ENCODE results near the gene BNC2. TPM values are rescaled to one million over a fixed set of nuclear protein-coding genes. Genes with fewer than 3 reads are reported as not detected.

BNC2 gene
- total RNA-seq, 1 experiment from 2014 or later = 4.9 TPM

DNA sequence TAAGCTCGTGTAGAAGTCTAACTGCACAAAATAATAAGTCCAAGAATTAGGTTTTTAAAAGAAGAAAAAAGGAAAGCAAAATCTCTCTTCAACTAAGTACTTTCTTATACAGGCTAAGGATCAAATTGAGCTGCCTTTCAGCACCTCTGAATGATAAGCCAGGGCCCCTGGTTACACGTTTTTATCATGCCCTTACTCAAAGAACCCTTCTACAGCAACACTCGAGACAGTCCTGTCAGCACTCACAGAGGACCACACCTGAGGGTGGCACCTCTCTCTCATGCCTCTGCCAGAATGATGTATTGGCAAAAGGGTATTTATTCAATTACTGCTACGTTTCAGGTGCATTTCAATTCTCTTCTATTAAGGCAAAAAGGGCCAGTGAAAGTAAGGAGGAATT is 150.5 kb downstream of the BNC2 start:
- no peaks in the 10 kb centered on the region for H3K27me3 ChIP-seq (replicated peaks)
- DNase-seq (ENCODE audit: low read depth in 1 of 2, low spot score in 2 of 2) = no peak
- no peaks in the 10 kb centered on the region for H3K9me3 ChIP-seq (replicated peaks)
- H3K4me1 ChIP-seq (replicated peaks) = peaks cover 49% of the 10 kb centered on the region
- peak overlapping the region; percentile 64 for H3K27ac ChIP-seq
- no peaks in the 10 kb centered on the region for H3K36me3 ChIP-seq
- H3K4me3 ChIP-seq = no peak overlapping the region

DNA sequence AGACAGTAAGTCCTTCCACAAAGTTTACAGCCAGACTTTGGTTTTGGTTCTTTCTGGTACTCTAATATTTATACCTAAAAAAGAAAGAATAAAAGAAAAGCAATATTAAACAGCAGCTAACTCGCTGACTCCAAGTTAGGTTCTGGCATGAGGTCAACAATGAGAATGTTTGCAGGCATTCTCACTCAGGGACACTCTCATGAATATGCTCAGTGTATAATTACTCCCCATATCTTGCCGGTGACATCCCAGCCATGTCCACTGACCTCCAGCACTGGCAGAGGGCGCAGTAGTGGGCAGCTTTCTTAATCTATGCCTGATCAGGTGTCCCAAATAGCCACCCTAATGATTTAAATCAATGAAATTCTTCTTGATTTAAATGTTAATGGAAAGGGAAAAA is 151.5 kb downstream of the BNC2 start:
- no peak for DNase-seq (ENCODE audit: low read depth in 1 of 2, low spot score in 2 of 2)

DNA sequence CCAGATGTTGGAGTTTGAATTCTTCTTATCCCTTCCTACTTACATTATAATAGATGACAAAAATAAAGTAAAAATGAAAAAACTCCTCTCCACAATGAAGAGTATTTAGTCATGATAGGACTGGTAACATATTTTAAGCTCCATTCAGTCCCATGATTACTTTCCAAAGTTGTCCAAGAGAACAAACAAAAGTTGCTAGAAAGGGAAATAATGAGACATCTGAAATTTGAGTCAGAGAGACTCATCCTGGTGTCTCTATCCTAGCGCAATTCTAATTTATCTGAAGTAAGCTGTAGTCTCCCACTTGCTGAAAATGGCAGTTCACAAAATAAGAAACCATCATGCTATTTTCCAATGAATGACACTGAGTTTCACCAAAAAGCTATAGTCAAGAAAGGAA is 152.2 kb downstream of the BNC2 start:
- Histone ChIP-seq H3K4me1 (replicated peaks) (peaks cover 48% of the 10 kb centered on the region), H3K4me3 (no peak overlapping the region), H3K36me3 (no peaks in the 10 kb centered on the region), H3K9me3 (replicated peaks) (no peaks in the 10 kb centered on the region), H3K27ac (no peak overlapping the region), H3K27me3 (replicated peaks) (no peaks in the 10 kb centered on the region)
- DNase-seq (ENCODE audit: low read depth in 1 of 2, low spot score in 2 of 2) = no peak

More for the DNA sequence above, 151.5 kb downstream of the BNC2 start:
- H3K9me3 ChIP-seq (replicated peaks) = no peaks in the 10 kb centered on the region
- H3K27ac ChIP-seq = no peak overlapping the region
- H3K4me3 ChIP-seq = no peak overlapping the region
- no peaks in the 10 kb centered on the region for H3K36me3 ChIP-seq
- H3K4me1 ChIP-seq (replicated peaks) = peaks cover 48% of the 10 kb centered on the region
- no peaks in the 10 kb centered on the region for H3K27me3 ChIP-seq (replicated peaks)

DNA sequence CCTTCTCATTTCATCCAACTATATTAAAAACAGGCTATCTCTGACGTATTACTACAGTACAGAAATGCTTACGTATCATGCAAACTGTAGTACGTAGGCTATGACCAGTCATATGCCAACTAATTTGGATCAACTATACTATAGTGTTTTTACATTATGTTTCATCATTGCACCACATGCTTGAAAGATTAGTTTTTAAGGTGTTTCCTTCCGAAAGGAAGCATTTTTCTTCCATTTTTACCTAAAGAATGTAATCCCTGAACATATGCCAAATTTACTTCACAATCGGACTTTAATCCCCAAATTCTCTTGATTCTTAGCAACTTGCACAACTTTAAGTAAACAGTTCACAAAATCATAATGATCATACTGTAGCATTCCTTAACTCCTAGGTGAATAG is 153.9 kb downstream of the BNC2 start:
- no peak overlapping the region for H3K27ac ChIP-seq
- no peaks in the 10 kb centered on the region for H3K9me3 ChIP-seq (replicated peaks)
- no peak for DNase-seq (ENCODE audit: low read depth in 1 of 2, low spot score in 2 of 2)
- H3K27me3 ChIP-seq (replicated peaks) = no peaks in the 10 kb centered on the region
- H3K36me3 ChIP-seq = no peaks in the 10 kb centered on the region
- peaks cover 32% of the 10 kb centered on the region for H3K4me1 ChIP-seq (replicated peaks)
- no peak overlapping the region for H3K4me3 ChIP-seq

DNA sequence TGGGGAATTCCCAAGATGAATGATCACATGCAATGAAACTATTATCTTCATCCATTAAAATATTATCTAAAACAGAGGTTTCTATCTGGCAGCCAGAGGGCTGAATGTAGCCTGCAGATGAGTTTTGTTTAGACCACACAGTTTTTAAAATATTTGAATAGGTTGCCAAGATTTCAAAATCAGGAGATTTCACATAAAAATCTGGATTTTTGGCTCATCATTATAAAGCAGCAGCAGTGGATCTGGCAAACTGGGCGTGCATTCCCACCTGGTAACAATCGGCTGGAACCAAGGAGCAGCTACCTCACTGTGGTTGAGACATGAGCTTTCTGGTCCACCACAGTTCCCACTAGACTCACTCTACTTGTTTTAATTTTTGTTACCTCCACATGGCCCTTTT is 155.1 kb downstream of the BNC2 start:
- no peak overlapping the region for H3K4me3 ChIP-seq
- H3K27me3 ChIP-seq (replicated peaks) = no peaks in the 10 kb centered on the region
- H3K27ac ChIP-seq = no peak overlapping the region
- H3K9me3 ChIP-seq (replicated peaks) = no peaks in the 10 kb centered on the region
- H3K4me1 ChIP-seq (replicated peaks) = peaks cover 20% of the 10 kb centered on the region
- H3K36me3 ChIP-seq = no peaks in the 10 kb centered on the region
- DNase-seq (ENCODE audit: low read depth in 1 of 2, low spot score in 2 of 2) = no peak

DNA sequence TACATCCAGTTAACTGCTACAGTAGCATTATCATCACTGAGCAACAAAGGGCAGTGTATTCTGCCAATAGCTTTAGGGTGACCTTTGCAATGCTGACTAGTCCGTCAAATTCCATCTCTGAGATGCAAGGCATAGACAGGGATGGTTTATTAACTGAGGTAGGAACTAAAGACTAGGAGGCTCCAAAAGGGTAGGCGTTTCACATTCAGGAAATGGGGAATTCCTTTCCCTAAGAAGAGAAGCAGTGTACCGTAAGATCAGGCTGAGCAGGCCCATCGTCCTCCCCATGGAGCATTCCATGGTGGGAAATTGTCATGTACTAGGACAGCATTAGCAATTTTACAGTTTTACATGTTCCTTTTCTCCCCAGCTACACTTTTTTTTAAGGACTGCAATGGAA is 157.7 kb downstream of the BNC2 start:
- DNase-seq (ENCODE audit: low read depth in 1 of 2, low spot score in 2 of 2) = no peak
- no peaks in the 10 kb centered on the region for H3K9me3 ChIP-seq (replicated peaks)
- no peak overlapping the region for H3K27ac ChIP-seq
- H3K4me3 ChIP-seq = no peak overlapping the region
- peaks cover 14% of the 10 kb centered on the region for H3K4me1 ChIP-seq (replicated peaks)
- no peaks in the 10 kb centered on the region for H3K27me3 ChIP-seq (replicated peaks)
- H3K36me3 ChIP-seq = no peaks in the 10 kb centered on the region

DNA sequence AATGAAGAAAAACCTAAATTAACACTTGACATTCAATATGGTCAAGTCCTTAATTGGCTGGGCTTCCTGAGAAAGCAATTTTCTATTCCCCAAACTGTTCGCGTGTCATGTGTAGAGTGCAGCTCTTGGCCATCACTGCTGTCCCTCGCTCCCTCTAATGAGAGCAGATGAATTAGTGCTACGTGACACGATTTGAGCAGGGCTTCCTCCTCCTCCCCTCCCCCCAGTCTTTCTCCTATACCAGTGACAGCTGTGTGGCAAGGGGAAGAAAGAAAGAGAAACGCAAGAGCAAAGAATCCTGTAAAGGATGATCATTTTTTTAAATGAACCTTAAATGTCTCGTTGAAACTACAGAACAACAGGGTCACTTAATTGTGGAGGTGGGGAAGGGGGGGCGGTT is 159.6 kb downstream of the BNC2 start:
- H3K9me3 ChIP-seq (replicated peaks) = no peaks in the 10 kb centered on the region
- no peaks in the 10 kb centered on the region for H3K36me3 ChIP-seq
- DNase-seq (ENCODE audit: low read depth in 1 of 2, low spot score in 2 of 2) = no peak
- peaks cover 23% of the 10 kb centered on the region for H3K4me1 ChIP-seq (replicated peaks)
- H3K27me3 ChIP-seq (replicated peaks) = no peaks in the 10 kb centered on the region
- no peak overlapping the region for H3K4me3 ChIP-seq
- H3K27ac ChIP-seq = no peak overlapping the region

DNA sequence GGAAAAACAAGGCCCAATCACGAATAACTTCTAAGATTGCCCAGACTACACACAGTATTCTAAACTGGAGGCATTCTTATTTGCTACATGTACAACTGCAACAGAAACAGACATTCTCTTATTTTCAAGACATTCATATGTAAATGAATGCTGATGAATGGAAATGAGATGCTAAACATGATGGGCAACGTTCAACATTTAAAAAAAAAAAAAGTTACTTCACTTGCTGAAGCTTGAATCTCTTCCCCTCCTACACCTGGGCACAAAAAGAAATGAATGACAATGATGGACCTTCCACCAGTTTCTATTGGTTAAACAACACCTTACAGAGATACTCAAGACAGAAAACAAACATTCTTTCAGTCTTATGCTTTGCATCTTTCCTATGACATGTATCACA is 160.5 kb downstream of the BNC2 start:
- no peak for DNase-seq (ENCODE audit: low read depth in 1 of 2, low spot score in 2 of 2)
- Histone ChIP-seq H3K27me3 (replicated peaks) (no peaks in the 10 kb centered on the region), H3K36me3 (no peaks in the 10 kb centered on the region), H3K4me3 (no peak overlapping the region), H3K27ac (no peak overlapping the region), H3K9me3 (replicated peaks) (no peaks in the 10 kb centered on the region), H3K4me1 (replicated peaks) (peaks cover 28% of the 10 kb centered on the region)

DNA sequence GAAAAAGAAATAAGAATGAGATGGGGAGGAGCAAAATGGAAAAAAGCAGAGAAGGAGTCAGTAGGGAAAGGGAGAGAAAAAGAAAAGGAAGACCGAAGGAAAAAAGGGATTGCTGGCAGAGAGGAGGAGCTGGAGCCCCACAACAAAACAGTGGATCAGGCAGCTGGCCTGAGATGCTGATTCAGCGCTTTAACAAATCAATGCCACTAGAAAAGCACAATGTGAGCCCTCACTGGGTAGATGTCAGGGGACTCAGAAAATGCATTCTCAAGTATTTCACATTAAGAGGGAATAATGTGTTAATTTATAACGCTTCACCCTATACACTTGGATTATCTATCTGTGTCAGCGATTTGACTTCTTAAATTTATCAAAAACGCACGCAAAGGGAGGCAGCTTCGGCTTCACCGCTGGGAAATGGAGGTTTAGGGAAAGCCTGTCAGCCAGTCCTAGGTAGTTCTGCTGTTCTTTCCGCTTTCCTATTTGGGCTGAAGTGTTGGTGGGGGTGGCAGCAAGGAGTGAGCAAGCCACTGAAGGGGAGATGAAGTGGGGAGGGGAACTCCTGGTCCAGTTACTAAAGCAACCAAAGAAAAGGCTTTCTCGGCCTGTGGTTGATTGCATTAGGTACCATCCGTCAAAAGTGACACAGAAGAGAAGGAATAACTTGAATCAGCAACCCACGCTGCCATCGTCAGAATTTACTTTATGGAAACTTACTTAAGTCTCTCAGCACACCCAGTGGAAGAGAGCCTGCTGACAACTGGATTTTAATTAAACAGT is 161.6 kb downstream of the BNC2 start:
- no peaks in the 10 kb centered on the region for H3K9me3 ChIP-seq (replicated peaks)
- peaks cover 28% of the 10 kb centered on the region for H3K4me1 ChIP-seq (replicated peaks)
- no peak overlapping the region for H3K4me3 ChIP-seq
- no peaks in the 10 kb centered on the region for H3K27me3 ChIP-seq (replicated peaks)
- H3K36me3 ChIP-seq = no peaks in the 10 kb centered on the region
- peak overlapping the region; percentile 34 for H3K27ac ChIP-seq
- no peak for DNase-seq (ENCODE audit: low read depth in 1 of 2, low spot score in 2 of 2)

DNA sequence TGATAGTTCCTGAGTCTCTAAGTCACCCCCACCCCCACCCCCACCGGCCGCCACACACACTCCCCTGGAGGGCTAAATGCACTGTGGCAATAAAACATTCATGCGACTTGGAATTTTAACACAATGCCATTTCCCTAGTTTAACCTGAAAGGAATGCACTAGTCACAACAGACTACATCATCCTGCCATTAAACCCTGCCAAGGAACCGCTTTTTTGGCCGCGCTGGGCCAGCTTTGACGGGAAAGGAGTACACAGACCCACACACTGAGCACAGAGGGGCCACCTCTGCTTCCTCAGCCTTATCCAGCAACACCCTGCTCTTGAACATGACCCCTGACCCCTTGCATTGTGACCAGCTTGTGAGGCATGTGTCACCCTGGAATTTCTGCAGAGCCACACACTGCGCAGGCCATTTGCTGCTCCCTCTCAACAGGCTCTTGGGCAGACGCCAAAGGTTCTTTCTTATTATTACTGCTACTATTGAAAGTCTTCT is 165.3 kb downstream of the BNC2 start:
- Histone ChIP-seq H3K27ac (peak overlapping the region; percentile 100), H3K27me3 (replicated peaks) (no peaks in the 10 kb centered on the region), H3K4me3 (peak overlapping the region; percentile 34), H3K36me3 (no peaks in the 10 kb centered on the region), H3K9me3 (replicated peaks) (no peaks in the 10 kb centered on the region), H3K4me1 (replicated peaks) (peaks cover 55% of the 10 kb centered on the region)
- DNase-seq (ENCODE audit: low read depth in 1 of 2, low spot score in 2 of 2) = peak; percentile 97

DNA sequence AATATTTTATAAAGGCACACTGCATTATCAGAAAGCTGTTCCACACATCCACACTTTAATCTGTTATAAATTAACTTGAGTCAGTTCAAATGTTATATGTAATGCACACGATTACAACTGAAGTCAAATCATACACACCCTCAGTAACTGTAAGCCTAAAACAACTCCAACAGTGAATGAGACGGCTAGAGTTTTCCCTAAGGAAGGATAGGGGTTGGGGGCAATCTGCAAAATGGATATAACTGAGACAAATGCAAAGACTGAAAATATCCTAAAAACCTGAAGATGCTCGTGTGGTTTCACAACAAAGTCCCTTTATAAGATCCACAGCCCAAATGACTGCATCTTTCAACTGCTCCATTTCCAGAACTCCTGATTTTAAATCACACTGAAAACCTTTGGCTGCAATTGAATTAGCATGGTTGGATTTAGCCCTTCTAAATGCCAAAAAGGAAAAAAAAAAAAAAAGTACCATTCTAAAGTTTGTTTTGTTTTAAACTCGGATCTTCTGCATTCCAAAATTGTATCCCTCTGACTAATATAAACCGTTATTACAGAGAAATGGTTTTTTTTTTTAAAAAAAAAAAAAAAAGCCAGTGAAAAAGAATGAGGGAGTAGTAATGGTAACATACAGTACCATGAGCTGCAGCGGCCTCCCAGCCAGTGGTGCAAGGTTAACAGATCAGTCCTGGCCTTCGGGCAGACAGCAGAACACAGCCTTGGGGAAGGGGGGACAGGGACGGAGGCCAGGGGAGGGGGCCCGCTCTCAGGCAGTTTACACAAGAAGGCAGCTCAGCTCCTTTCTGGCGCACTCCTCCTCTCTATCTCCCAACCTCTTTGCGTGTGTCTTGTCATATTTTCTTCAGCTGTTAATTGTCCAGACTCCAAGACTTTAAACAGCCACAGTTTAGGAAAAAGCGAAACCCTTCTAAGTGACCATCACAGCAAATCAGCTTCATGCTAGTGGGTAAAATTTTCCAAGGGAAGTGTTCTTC is 166.1 kb downstream of the BNC2 start:
- H3K27me3 ChIP-seq (replicated peaks) = no peaks in the 10 kb centered on the region
- no peaks in the 10 kb centered on the region for H3K9me3 ChIP-seq (replicated peaks)
- H3K36me3 ChIP-seq = no peaks in the 10 kb centered on the region
- peak overlapping the region; percentile 100 for H3K27ac ChIP-seq
- peak overlapping the region; percentile 34 for H3K4me3 ChIP-seq
- DNase-seq (ENCODE audit: low read depth in 1 of 2, low spot score in 2 of 2) = peak; percentile 63 to 65
- H3K4me1 ChIP-seq (replicated peaks) = peaks cover 54% of the 10 kb centered on the region

DNA sequence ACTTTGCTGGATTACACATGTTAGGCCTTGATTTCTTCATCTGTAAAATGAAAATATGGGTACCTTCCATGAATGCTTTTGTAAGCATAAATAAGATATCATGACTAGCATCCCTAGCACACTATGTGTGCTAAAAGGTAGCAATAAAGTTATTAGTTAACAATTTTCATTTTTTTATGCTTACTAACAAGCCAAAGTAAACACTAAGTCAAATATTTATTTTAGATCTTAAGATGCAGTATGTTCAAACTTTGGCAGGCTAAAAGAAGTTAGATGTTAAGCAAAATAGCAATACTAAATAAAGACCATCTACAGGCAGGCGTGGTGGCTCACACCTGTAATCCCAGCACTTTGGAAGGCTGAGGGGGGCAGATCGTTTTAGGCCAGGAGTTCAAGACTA is 169.1 kb downstream of the BNC2 start:
- H3K27ac ChIP-seq = no peak overlapping the region
- DNase-seq (ENCODE audit: low read depth in 1 of 2, low spot score in 2 of 2) = no peak
- H3K27me3 ChIP-seq (replicated peaks) = no peaks in the 10 kb centered on the region
- peaks cover 37% of the 10 kb centered on the region for H3K4me1 ChIP-seq (replicated peaks)
- no peaks in the 10 kb centered on the region for H3K9me3 ChIP-seq (replicated peaks)
- H3K36me3 ChIP-seq = no peaks in the 10 kb centered on the region
- no peak overlapping the region for H3K4me3 ChIP-seq

DNA sequence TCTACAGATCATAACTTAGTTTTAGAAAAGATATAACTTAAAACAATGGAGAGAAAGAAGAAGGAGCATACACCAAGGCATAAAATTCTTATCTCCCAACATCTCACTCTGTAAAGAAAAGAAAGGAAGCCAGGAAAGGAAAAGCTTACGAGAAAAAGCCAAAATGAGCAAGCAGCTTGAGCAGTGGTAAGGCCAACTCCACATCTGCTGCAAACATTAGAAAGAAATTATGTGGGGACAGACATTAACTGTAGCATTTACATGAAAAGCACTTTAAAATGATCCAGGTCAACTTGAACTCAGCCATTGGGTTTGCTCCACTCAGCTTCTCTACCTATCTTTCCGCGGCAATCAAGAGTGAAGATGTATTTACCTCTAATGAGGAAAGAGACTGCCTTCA is 176.9 kb downstream of the BNC2 start:
- H3K27me3 ChIP-seq (replicated peaks) = no peaks in the 10 kb centered on the region
- DNase-seq (ENCODE audit: low read depth in 1 of 2, low spot score in 2 of 2) = no peak
- H3K36me3 ChIP-seq = no peaks in the 10 kb centered on the region

DNA sequence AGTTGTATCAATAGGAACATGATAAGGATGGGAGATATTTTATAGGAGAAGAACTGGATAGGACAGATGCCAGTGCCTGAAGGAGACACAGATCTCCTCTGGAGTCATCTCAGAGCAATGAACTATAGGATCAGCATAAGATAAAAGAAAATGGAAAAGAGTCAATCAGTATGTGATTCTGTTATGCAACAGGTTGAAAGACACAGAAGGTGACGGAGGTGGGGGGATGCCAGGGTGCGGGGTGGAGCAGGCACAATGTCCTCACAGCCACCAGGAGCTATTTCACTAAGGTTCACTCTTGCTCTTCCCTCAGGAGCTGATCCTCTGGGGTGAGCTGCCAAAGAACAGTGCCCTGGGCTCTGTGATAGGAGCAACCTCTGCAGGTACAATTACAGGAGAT is 179.8 kb downstream of the BNC2 start:
- peaks cover 31% of the 10 kb centered on the region for H3K4me1 ChIP-seq (replicated peaks)
- H3K9me3 ChIP-seq (replicated peaks) = no peaks in the 10 kb centered on the region
- no peak for DNase-seq (ENCODE audit: low read depth in 1 of 2, low spot score in 2 of 2)
- no peak overlapping the region for H3K4me3 ChIP-seq
- H3K27me3 ChIP-seq (replicated peaks) = no peaks in the 10 kb centered on the region
- H3K27ac ChIP-seq = no peak overlapping the region
- no peaks in the 10 kb centered on the region for H3K36me3 ChIP-seq

More for the DNA sequence above, 176.9 kb downstream of the BNC2 start:
- Histone ChIP-seq H3K4me1 (replicated peaks) (peaks cover 19% of the 10 kb centered on the region), H3K27ac (no peak overlapping the region), H3K9me3 (replicated peaks) (no peaks in the 10 kb centered on the region), H3K4me3 (no peak overlapping the region)

Data from SJSA1 (cell line).